Stimulated activated CD4-positive, alpha-beta T cell treated with anti-CD3 and anti-CD28 coated beads, Interleukin-1b, Interleukin-23, amount 100 ng/mL, for 48 hours (primary cell): ENCODE results near the gene NUTM1.
"Not testable (repeated sequence)": the region's sequence is repeated elsewhere in the genome, so short reads cannot be mapped to it uniquely, and the experiment has no call there.

Source experiments
- DNase-seq: peaks from one replicate; pipeline ENCODE4 v3.0.0-alpha.2; 2020

Gene NUTM1

DNA sequence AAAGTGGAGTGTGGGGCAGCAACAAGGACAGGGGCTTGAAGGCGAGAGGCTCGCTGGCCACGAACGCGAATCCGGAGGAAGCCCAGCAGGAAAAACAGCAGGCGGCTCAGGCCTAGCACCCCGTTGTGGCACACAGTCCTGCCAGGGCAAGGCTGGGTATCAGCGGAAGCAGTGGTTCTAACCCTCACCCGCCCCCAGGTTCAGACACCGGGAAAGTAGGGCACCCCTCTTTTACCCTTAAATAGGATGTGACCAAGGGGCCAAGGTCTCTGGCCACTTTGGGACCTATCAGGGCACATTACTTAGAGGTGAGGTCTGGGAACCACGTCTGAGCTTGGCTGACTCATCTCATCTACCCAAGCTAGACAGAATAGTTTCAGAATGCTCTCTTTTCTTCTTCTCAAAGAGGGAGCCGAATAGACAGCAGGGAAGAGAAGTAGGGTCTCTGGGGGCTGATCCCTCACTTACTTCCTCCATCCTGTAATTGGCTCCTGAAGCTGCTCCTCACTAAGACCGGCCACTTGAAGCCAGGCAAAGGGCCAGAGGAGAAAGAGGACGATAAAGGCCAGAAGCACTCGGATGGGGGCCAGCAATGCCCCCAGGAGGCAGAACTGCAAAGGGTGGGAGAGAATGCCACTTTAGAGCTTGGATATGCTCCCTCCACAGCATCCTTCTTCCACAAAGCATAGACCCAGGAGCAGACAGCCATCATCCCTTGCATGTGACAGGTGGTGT is 22.1 kb downstream of the NUTM1 start:
- DNase-seq: no peak

DNA sequence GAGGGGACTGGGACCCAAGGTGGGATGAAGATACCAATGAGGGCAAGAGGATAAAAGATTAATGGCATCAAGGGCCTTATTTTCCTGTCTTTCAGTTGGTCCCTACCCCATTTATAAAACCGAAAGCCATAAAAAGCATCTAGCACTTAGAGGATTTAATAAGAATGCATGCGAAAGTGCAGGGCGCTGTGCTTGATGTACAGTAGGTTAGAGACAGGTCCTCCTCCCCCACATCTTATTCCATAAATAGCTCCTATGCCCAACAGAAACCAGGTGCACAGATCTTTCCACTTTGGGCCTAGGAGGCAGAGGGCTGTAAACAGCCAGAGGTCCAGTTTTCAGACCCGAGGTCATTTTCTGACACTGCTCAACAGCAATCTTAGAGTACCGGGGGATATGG is 22.7 kb downstream of the NUTM1 start:
- no peak for DNase-seq

DNA sequence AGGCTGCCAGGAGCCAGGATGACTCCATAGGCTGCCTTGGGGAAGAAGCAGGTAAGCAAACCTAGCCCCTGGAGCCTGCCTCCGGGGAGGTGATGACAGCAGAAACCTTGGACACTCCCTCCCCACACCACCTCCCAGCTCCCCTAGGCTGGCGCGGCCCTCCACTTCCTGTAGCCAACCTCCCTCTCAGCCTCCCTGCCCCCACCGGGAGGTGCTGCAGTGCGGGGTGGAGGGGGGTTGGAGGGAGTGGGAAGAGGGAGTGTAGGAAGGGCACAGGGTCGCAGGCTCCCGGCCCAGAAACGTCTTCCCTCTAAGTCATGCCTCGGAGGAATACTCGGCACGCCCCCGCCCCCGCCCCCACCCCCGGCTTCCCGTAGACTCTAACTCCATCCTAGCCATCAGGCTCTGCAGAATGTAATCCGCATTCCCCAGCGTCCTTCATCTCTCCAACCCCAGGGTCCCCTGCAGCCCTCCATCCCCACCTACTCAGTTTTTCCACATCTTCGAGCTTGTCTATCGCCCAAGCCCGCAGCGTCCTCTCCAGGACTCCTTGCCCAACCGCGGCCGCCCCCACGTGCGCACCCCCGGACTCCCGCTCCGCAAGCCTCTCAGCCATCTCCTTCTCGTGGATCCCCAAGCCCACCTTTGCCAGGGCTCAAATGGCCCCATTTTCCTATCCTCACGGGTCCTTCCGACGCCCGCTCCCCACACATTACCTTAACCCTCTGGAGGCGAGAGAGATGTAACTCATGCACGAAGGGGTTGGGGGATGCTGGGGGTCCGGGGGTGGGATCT is 23.4 kb downstream of the NUTM1 start:
- DNase-seq: peak; percentile 50

DNA sequence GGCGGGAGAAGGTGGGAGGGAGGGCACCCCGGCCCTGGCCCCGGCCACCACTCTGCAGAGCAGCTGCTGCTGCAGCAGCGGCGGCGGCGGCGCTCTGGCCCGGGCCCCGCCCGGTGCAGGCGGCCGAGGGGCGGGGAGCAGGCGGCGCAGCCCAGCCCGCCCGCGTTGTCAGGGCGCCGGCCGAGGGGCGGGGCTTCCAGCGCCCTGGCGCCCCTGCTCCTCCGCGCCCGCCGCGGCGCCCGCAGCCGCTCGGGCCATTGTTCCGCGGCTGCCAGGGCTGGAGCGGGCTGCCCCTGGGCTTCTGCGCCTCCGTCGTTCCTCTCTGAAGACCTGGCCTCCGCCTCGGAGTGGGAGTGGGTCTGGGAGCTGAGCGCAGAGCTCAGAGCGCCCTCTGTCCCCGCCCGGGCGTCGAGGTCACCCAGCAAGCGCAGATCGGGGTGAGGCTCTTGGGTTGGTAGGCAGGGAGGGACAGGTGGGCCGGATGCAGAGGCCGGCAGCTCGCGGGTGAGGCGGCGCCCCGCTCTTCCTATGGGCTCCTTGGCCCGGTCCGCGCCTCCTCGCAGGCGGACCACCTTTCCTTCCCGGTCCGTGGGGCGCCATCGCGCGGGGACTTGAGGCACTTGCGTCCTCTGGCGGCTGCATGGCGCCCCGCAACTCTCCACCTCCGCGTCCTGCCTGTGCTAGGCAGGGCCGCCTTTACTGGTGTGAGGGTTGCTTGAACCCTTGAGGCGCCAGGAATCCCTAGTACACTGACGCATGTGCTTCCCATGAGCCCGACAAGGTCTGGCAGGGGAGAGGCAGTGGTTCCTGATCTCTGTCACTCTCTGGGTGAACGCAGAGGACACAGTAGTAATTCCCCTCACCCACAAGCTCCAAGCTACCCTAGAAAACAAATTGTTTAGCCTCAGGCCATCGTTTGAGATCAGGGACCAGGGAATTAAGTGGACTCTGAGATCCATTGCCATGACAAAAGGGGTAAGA is 24.3 kb downstream of the NUTM1 start, which contains the start of gene LPCAT4:
TSS of gene LPCAT4 (minus strand) at position 96 of the 981 bp plus-strand sequence. CDS start 96 bp downstream, outside the sequence.
- peak; percentile 90 for DNase-seq

DNA sequence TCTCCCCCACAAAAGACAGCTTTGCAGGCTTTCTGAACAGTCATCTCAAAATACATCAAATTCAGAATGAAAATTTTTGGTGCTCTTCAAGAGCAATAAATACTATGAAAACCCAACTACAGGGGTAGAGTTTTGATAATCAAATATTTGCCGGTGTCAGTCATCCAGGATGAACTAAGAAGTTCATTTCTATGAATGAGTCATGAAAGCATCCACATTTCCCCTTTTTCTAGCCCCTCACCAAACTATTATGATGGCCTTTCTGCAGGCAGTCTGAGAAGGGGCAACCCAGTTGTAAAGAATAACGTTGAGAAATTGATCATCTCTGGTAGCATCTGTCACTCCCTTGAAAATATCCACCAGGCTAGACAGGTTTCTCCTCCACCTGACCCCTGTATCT is 27.0 kb downstream of the NUTM1 start:
- no peak for DNase-seq

DNA sequence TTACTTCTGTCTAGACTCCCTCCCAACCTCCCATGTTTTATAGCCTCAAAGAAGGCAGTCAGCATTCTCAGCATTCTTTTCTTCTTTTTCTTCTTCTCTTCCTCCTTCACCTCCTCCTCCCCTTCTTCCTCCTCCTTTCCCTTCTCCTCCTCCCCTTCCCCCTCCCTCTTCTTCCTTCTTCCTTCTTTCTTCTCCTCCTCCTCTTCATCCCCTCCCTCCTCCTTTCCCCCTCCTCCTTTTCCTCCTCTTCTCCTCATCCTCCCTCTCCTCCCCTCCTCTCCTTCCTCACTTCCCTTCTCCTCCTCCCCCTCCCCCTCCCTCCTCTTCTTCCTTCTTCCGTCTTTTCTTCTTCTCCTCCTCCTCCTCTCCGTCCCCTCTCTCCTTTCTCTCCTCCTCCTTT is 27.5 kb downstream of the NUTM1 start:
- DNase-seq: no peak

DNA sequence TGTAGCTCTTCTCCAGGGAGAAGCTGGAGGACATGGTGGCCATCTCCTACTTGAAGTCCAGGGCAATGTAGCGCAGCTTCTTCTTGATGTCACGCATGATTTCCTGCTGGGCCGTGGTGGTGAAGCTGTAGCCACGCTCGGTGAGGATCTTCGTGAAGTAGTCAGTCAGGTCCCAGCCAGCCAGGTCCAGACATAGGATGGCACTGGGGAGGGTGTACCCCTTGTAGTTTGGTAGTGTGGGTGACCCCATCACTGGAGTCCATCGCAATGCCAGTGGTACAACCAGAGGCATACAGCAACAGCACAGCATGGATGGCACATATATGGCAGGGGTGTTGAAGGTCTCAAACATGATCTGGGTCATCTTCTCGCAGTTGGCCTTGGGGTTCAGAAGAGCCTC is 30.8 kb downstream of the NUTM1 start:
- no peak for DNase-seq

DNA sequence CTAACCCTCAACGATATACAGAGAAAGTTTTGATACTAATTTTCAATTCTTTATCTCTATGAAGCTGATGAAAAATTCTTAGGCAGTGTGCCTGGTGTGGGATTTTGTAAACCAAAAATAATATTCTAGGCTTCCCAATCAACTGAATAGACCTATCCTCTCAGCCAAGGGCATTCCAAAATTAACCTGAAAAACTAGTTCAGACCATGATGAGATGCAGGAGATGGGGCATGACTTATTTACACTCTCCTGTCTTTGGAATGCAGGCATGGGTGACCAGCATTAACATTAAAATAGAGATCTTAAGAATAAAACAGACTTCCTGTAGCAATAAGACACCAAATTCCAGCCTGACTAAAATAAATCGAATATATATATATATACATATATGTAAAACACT is 31.7 kb downstream of the NUTM1 start:
- no peak for DNase-seq

DNA sequence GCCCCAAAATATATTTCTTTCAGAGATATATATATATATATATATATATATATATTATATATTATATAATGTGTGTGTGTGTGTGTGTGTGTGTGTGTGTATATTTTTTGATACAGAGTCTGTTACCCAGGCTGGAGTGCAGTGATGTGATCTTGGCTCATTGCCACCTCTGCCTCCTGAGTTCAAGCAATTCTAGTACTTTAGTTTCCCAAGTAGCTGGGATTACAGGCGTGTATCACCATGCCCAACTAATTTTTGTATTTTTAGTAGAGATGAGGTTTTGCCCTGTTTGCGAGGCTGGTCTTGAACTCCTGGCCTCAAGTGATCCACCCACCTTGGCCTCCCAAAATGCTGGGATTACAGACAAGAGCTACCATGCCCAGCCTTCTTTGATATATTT is 32.4 kb downstream of the NUTM1 start:
- DNase-seq: not testable (repeated sequence)

DNA sequence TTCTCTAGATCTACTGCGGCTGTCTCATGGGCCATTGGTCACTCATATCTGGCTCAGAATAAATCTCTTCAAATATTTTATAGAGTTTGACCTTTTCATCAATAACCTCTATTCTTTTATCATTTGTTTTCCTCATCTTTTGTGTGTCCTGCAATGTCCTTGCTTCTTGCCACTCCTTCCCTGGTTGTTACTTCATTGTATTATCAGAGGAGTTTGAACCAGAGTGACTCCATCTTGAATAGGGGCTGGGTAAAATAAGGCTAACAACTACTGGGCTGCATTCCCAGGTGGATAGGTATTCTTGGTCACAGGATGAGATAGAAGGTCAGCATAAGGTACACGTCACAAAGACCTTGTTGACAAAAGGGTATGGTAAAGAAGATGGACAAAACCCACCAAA is 33.7 kb downstream of the NUTM1 start:
- no peak for DNase-seq

DNA sequence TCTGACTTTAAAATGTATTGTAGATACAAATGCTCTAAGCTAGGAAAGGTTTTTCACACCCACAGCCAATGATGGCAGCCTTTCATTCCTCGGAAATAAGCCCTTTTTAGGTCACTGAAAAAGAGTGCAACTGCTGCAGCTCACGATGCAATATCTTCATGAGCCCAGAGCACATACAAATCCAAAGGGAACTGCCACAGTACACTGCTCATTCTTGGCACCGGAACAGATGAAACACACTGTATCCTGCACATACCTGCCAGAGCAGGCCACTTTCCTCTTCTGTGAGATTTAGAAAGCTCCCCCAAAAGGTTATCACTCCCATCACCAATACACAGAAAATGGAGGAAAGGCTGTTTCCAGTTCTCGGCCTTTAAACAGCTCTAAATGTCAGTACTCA is 37.4 kb downstream of the NUTM1 start:
- not testable (repeated sequence) for DNase-seq

DNA sequence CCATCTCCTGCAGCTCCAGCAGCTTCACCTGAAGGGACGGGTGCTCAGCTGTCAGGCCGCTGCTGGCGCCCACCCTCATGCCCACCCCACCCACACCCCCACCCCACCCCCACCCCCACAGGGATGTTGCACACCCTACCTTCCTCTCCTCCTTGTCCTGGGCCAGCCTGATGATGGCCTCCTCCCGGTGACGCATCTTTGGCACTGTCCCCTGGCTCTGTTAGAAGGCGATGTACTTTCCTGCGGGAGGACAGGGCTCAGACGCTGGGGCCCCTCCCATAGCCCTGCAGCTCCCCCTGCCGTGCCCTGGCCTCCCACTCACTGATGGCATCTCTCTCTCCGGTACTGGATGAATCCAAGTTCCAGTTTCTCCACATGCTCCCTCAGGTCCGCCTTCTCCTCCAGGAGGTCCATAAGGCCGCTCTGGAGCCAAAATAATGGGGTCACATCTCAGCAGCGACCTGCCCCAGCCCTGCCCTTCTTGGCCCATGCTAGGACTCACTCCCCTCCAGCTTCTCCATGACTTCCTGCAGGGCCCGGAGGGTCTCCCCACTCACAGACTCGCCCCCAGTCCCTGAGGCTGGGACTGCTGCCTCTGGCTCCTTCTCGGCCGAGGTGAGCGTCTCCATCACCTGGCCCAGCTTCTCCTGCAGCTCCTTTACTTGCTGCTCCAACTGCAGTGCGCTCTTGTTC is 38.9 kb downstream of the NUTM1 start:
- DNase-seq: not testable (repeated sequence)

DNA sequence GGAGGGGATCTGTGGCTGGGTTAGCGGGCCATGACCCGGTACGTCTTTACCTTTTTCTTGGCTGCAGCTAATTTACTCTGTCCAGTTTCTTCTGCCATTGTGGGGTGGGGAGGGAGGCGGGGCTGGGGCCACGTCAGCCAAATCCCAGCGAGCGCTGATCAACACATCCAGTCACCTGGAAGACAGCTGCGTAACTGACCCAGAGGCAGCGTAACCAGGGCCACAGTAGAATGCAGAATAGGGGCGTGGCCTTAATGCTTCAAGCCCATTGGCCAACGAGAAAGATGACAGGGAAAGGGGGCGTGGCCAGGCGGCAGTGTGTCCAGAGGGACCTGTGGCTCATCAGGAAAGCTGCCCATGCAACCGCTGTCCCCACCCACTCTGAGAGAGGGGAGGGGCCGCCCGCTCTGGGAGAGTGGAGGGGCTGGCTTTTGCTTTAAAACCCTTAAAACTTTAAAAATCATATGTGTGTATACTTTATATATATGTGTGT is 46.5 kb downstream of the NUTM1 start:
- not testable (repeated sequence) for DNase-seq

DNA sequence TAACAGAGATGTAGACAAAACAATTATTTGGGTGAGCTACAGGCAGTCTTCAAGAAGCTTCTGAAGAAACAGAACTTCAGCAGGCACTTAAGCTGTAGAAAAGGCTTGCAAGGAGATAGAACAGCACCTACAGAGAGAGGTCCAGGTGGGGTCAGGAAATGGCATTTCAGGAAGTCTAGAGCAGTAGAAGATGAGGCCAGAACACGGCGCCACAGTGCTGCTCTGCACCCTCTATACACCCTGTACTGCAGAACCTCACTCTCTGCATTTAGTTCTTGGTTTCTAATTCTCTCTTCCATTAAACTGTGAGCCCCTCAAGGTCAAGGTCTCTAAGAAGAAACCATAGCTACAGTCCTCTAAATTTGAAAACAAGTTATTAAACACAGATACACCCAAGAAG is 49.9 kb downstream of the NUTM1 start:
- not testable (repeated sequence) for DNase-seq

DNA sequence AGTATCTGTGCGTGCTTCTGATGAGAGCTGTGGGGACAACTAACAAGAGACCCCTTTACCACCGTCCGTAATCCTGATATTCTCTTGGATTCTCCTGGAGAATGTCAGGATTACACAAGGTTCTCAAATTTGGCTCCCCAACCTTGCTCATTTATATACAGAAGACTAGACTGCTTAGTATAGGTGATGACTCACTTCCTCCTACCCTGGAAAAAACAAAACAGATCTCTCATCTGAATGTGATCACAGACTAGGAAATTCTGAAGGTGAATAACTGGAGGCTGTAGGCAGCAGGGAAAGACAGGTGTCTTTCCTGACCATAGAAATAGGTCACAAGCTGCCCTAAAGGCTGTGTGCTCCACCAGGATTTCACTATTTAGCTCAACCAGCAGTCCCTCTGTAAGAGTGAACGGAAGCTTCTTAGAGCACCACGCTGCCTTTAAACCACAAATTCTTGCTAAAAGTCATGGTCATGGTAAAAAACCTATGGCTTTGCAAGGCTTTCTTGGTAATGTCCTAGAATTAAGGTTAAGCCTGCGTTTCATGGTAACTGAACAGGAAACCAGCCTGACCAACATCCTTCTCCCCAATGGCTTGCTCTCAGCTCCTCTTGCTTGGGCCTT is 54.6 kb downstream of the NUTM1 start:
- not testable (repeated sequence) for DNase-seq

DNA sequence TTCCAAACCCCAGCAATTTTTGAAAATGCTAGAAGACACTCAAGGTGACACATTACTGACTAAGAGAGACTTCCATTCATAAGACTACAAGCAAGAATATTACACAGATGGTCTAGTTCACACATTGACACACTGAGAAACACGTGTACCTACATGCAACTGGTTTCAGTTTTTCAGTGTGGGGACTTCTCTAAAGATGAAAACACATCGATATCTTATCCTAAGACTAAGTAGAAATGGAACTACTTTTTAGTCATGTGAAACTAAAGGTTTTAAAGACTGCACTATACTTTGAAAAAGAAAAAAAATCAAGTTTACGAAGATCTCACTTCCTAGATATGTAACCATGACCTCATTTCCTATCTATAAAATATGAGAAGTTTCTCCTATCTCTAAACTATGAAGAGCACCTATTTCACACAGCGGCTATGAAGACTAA is 60.1 kb downstream of the NUTM1 start:
- not testable (repeated sequence) for DNase-seq

DNA sequence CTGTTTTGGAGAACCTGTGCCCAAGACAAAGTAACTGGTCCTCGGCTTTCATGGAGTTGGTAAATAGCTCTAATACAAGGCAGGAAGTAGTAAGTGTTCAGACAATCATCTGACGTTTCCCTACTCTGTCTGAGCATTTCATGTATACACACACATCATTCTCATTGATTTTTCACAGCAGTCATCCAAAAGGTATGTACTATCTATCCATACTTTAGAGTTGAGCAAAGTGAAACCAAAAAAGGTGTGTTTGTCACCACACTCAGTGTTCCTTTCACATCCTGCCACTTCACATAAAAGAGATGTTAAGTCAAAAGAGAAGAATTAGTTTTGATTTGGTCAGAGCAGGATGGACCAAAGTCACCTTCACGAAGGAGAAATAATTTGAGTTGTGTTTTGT is 60.8 kb downstream of the NUTM1 start:
- not testable (repeated sequence) for DNase-seq
